Thyroid gland (tissue), 4 donors: ENCODE data around the gene NRTN. TPM values are rescaled to one million over a fixed set of nuclear protein-coding genes. Genes with fewer than 3 reads are reported as not detected.

Experiments used
- DNase-seq, 2 donors: peaks; one replicate each; pipeline ENCODE4 v3.0.0-alpha.2; 2019
- H3K27ac ChIP-seq, 3 donors: fragments of 200-600 bp; sonication (generic); 1 replicate in 2 of 3; 2 replicates in 1 of 3; pipeline ENCODE4 v1.5.1; 2016 to 2019; ENCODE audit warnings: mild to moderate bottlenecking in 1 of 3, moderate library complexity in 1 of 3
- H3K27me3 ChIP-seq: fragments of 200-600 bp; sonication (generic); one replicate; pipeline ENCODE4 v1.5.1; 2019
- H3K36me3 ChIP-seq, 2 donors: fragments of 200-600 bp; sonication (generic); one replicate each; pipeline ENCODE4 v1.5.1; 2016 to 2019
- H3K4me1 ChIP-seq, 2 donors: fragments of 200-600 bp; sonication (generic); one replicate each; pipeline ENCODE4 v1.5.1; 2017 to 2019
- H3K4me3 ChIP-seq, 3 donors: fragments of 200-600 bp; sonication (generic); replicated peaks in 1 of 3; 1 replicate in 2 of 3; 2 replicates in 1 of 3; pipeline ENCODE4 v1.5.1; 2016; ENCODE audit warnings: mild to moderate bottlenecking in 1 of 3
- H3K9me3 ChIP-seq: fragments of 200-600 bp; sonication (generic); one replicate; pipeline ENCODE4 v1.5.1; 2017
- CTCF ChIP-seq, 6 experiments: fragments of 200-600 bp in 3 of 6; fragments of 450-650 bp in 3 of 6; sonication (generic) in 3 of 6; IDR thresholded peaks; one replicate each; pipeline ENCODE4 v1.5.1; 2016 to 2019; ENCODE audit warnings: antibody characterized with exemption in 6 of 6, mild to moderate bottlenecking in 2 of 6, inconsistent platforms in 1 of 6, moderate library complexity in 1 of 6
- POLR2A ChIP-seq, 2 donors: fragments of 450-650 bp; IDR thresholded peaks; one replicate each; pipeline ENCODE4 v1.6.1; 2017; ENCODE audit warnings: antibody characterized with exemption in 2 of 2, mild to moderate bottlenecking in 2 of 2, moderate library complexity in 1 of 2
- WGBS, 2 donors: methylation state at CpG; one replicate each; pipeline ENCODE4 v1.1.5; 2017; 5-methylcytosine and 5-hydroxymethylcytosine counted together
- intact Hi-C: fragments of 100-400 bp; cut with DNase I; formaldehyde crosslinking; loops from one replicate; pipeline ENCODE4 v1.15.1; 2023
- total RNA-seq, 4 donors: library from RNA; depleted of rRNA; stranded (reverse); fragments of >200 nt; gene quantifications; one replicate each; pipeline ENCODE4 v1.2.3, GENCODE V29; 2016

The NRTN gene
- total RNA-seq, 4 donors from 2014 or later, result 0.71 to 8.1 (median 1.3) TPM

- Histone ChIP-seq H3K27me3 (no peaks in the 10 kb centered on the region), H3K9me3 (no peaks in the 10 kb centered on the region), H3K4me3 (no peak overlapping the region), H3K27ac (no peak overlapping the region), H3K4me1 (peaks cover 9 to 27% of the 10 kb centered on the region in 2 donors), H3K36me3 (no peaks in the 10 kb centered on the region)
- WGBS, 2 donors, result 82 to 93% methylated on average over 8 of the region's 8 CpGs
- TF ChIP-seq POLR2A (IDR thresholded peaks at IDR 0.05), result no peak
- TF ChIP-seq CTCF (IDR thresholded peaks at IDR 0.05), result no peak
- intact Hi-C loops, result no loop called here
- DNase-seq, result no peak
Observed at GRCh38 chr19:5877427-5877826, 72.6 kb downstream of the NRTN start.

GRCh38 chr19:5877882-5878281 is 73.0 kb downstream of the NRTN start:
- H3K27me3 ChIP-seq, result no peaks in the 10 kb centered on the region
- H3K4me3 ChIP-seq, result no peak overlapping the region
- no peaks in the 10 kb centered on the region for H3K9me3 ChIP-seq
- H3K4me1 ChIP-seq, result peaks cover 9 to 27% of the 10 kb centered on the region in 2 donors
- H3K27ac ChIP-seq, result no peak overlapping the region
- H3K36me3 ChIP-seq, result no peaks in the 10 kb centered on the region
- intact Hi-C loops, result no loop called here
- 78 to 84% methylated on average over 9 of the region's 9 CpGs for WGBS, 2 donors
- TF ChIP-seq CTCF (IDR thresholded peaks at IDR 0.05) (no peak), POLR2A (IDR thresholded peaks at IDR 0.05) (no peak)
- DNase-seq, result no peak

Other genes with a start within 250 kb of the NRTN start
- gene TINCR, start 237.1 kb upstream of the NRTN start, total RNA-seq, result not detected
- gene SAFB2, start 182.3 kb upstream of the NRTN start, total RNA-seq, result 10 to 100 TPM; 52.2 to 74.5 (median 65.3) TPM
- gene SAFB, start 182.0 kb upstream of the NRTN start, total RNA-seq, result 100 to 1,000 TPM in 2 of 4 donors, 10 to 100 TPM in 2; 70.1 to 129 (median 86.7) TPM
- gene MICOS13, start 124.6 kb upstream of the NRTN start, total RNA-seq, result 10 to 100 TPM; 20.1 to 68.3 (median 47.2) TPM
- 10 to 100 TPM in 3 of 4 donors, 1 to 10 TPM in 1; 7.3 to 30.4 (median 15.8) TPM for gene HSD11B1L, start 124.0 kb upstream of the NRTN start, total RNA-seq
- 100 to 1,000 TPM; 313 to 561 (median 386) TPM for gene RPL36, start 114.8 kb upstream of the NRTN start, total RNA-seq
- gene LONP1, start 84.9 kb upstream of the NRTN start, total RNA-seq, result 100 to 1,000 TPM in 1 of 4 donors, 10 to 100 TPM in 3; 45.0 to 100 (median 67.9) TPM
- gene CATSPERD, start 84.4 kb upstream of the NRTN start, total RNA-seq, result not detected
- gene PRR22, start 20.3 kb upstream of the NRTN start, total RNA-seq, result 1 to 10 TPM in 3 of 4 donors, under 1 TPM in 1; 0.54 to 2.0 (median 1.2) TPM
- gene DUS3L, start 13.9 kb upstream of the NRTN start, total RNA-seq, result 10 to 100 TPM; 34.0 to 53.3 (median 44.9) TPM
- gene FUT6, start 34.6 kb downstream of the NRTN start, total RNA-seq, result not detected
- gene FUT3, start 46.4 kb downstream of the NRTN start, total RNA-seq, result under 1 TPM in 1 of 4 donors, not detected in 3; 0.13 TPM
- not detected for gene FUT5, start 65.5 kb downstream of the NRTN start, total RNA-seq
- 100 to 1,000 TPM; 115 to 325 (median 195) TPM for gene NDUFA11, start 98.7 kb downstream of the NRTN start, total RNA-seq
- 10 to 100 TPM; 14.3 to 27.2 (median 17.8) TPM for gene VMAC, start 99.8 kb downstream of the NRTN start, total RNA-seq
- gene CAPS, start 109.2 kb downstream of the NRTN start, total RNA-seq, result 10 to 100 TPM in 3 of 4 donors, 1 to 10 TPM in 1; 9.0 to 48.8 (median 26.3) TPM
- 100 to 1,000 TPM in 1 of 4 donors, 10 to 100 TPM in 3; 57.8 to 148 (median 82.7) TPM for gene RANBP3, start 173.1 kb downstream of the NRTN start, total RNA-seq